K562 (cell line): ENCODE data around the gene TRPC4. TPM values are rescaled to one million over a fixed set of nuclear protein-coding genes. Genes with fewer than 3 reads are reported as not detected.

Experiments used
- ATAC-seq: fragments of 200-7000 bp; cut with Tn5 transposase; 3 replicates; pipeline ENCODE4 v1.9.1; 2020; ENCODE audit warnings: moderate library complexity
- BruUV-seq: library from RNA; stranded (reverse); fragments of 400-500 nt; replicated peaks from 2 replicates; lab custom pipeline; 2021; lab: Mats Ljungman, UMichigan
- CTCF ChIA-PET: fragments of 300-600 bp; formaldehyde crosslinking; extraction: SDS; loops from one replicate; lab custom pipeline; 2021; ENCODE audit warnings: low intra/inter-chr PET ratio; lab: Yijun Ruan, JAX
- POLR2A ChIA-PET: fragments of 300-600, 350-650 bp; sonication (Branson Sonifier 250); formaldehyde crosslinking; extraction: SDS; loops from one replicate; lab custom pipeline; 2021; ENCODE audit warnings: antibody characterized with exemption, inconsistent platforms; lab: Yijun Ruan, JAX
- DNase-seq, 4 experiments: peaks; one replicate each; pipeline versions ENCODE4 v3.0.0 to v3.0.0-alpha.2; 2011 to 2018; ENCODE audit warnings: low spot score in 3 of 4, mixed read lengths in 3 of 4; ENCODE audit errors: extremely low read depth in 1 of 4
- FAIRE-seq: peaks from 2 replicates; lab custom pipeline; 2011; peaks lifted over from hg19 to GRCh38; lab: Jason Lieb, UNC
- H2AFZ ChIP-seq: 2 replicates; pipeline ENCODE4 v1.6.0; 2011; ENCODE audit warnings: low read depth, low read length, control low read depth, inconsistent platforms
- H3K27ac ChIP-seq: fragments of 200-600 bp; 3 replicates; pipeline ENCODE4 v1.8.0; 2011; ENCODE audit warnings: low read depth, mild to moderate bottlenecking, control low read depth, inconsistent platforms, low read length, moderate library complexity, mixed read lengths; ENCODE audit errors: extremely low read depth
- H3K27me3 ChIP-seq, 2 experiments: fragments of 300-600 bp in 1 of 2; 2 replicates in 1 of 2; 3 replicates in 1 of 2; pipeline versions ENCODE4 v1.6.0 to v1.8.0; 2011; ENCODE audit warnings: inconsistent platforms in 2 of 2, low read length in 2 of 2, mild to moderate bottlenecking in 1 of 2, mixed read lengths in 1 of 2, moderate library complexity in 1 of 2; ENCODE audit not compliant: control insufficient read depth in 2 of 2, insufficient read depth in 2 of 2
- H3K36me3 ChIP-seq: fragments of 300-600 bp; 3 replicates; pipeline ENCODE4 v1.8.0; 2011; ENCODE audit warnings: mild to moderate bottlenecking, low read length, inconsistent platforms; ENCODE audit not compliant: control insufficient read depth, insufficient read depth
- H3K4me1 ChIP-seq, 2 experiments: fragments of 200-600 bp in 1 of 2; replicated peaks in 1 of 2; 2 replicates in 1 of 2; 3 replicates in 1 of 2; pipeline versions ENCODE4 v1.5.1 to v1.8.0; 2011; ENCODE audit warnings: inconsistent platforms in 2 of 2, low read length in 2 of 2, mild to moderate bottlenecking in 1 of 2, mixed read lengths in 1 of 2, moderate library complexity in 1 of 2; ENCODE audit not compliant: control insufficient read depth in 2 of 2, insufficient read depth in 2 of 2
- H3K4me2 ChIP-seq: 2 replicates; pipeline ENCODE4 v1.6.1; 2011; ENCODE audit warnings: low read length, control low read depth, inconsistent platforms, mixed read lengths; ENCODE audit not compliant: insufficient read depth
- H3K4me3 ChIP-seq: fragments of 200-600 bp; sonication (generic), shearing (Covaris generic); 2 replicates; pipeline ENCODE4 v1.5.1; 2016; ENCODE audit warnings: control low read depth, inconsistent platforms
- H3K79me2 ChIP-seq: fragments of 200-600 bp; 3 replicates; pipeline ENCODE4 v1.8.0; 2011; ENCODE audit warnings: low read length, inconsistent platforms; ENCODE audit not compliant: control insufficient read depth, insufficient read depth
- H3K9ac ChIP-seq, 2 experiments: 2 replicates each; pipeline versions ENCODE4 v1.6.0 to v1.6.1; 2011; ENCODE audit warnings: low read depth in 2 of 2, low read length in 2 of 2, control low read depth in 1 of 2, inconsistent platforms in 1 of 2, mild to moderate bottlenecking in 1 of 2, mixed read lengths in 1 of 2; ENCODE audit not compliant: insufficient read depth in 1 of 2
- H3K9me1 ChIP-seq: one replicate; pipeline ENCODE4 v1.6.0; 2011; ENCODE audit warnings: inconsistent platforms, mild to moderate bottlenecking, low read length, moderate library complexity; ENCODE audit not compliant: control insufficient read depth, insufficient read depth
- H3K9me3 ChIP-seq: replicated peaks from 2 replicates; pipeline ENCODE4 v1.5.1; 2011; ENCODE audit warnings: low read depth, low read length, inconsistent platforms; ENCODE audit not compliant: control insufficient read depth, insufficient read depth
- H4K20me1 ChIP-seq: replicated peaks from 2 replicates; pipeline ENCODE4 v1.6.1; 2011; ENCODE audit warnings: low read length, inconsistent platforms, mixed read lengths; ENCODE audit not compliant: control insufficient read depth, insufficient read depth
- BRF1 ChIP-seq: IDR thresholded peaks from 3 replicates; pipeline ENCODE4 v1.6.1; 2011; ENCODE audit warnings: borderline replicate concordance, mild to moderate bottlenecking; ENCODE audit not compliant: insufficient read length; ENCODE audit errors: extremely low read depth
- ETV5 ChIP-seq: sonication (generic); formaldehyde crosslinking; IDR thresholded peaks from 2 replicates; pipeline ENCODE4 v1.4.0; 2020; ENCODE audit warnings: low read depth, mild to moderate bottlenecking, missing genetic modification reagents
- MYNN ChIP-seq, 2 experiments: sonication (generic); formaldehyde crosslinking in 1 of 2; IDR thresholded peaks; 2 replicates each; pipeline versions ENCODE4 v1.5.0 to v1.6.1; 2016 to 2020; ENCODE audit warnings: antibody characterized with exemption in 1 of 2, missing genetic modification reagents in 1 of 2
- POLR3A ChIP-seq: IDR thresholded peaks from 2 replicates; pipeline ENCODE4 v1.6.1; 2011; ENCODE audit warnings: borderline replicate concordance, mild to moderate bottlenecking, moderate library complexity; ENCODE audit not compliant: insufficient read length, insufficient read depth; ENCODE audit errors: extremely low read depth
- RBFOX2 ChIP-seq: fragments of 200-400 bp; formaldehyde crosslinking; IDR thresholded peaks from 2 replicates; pipeline ENCODE4 v1.6.1; 2017; ENCODE audit warnings: low read depth, mild to moderate bottlenecking, low read length, moderate library complexity
- WGBS: fragments of 100-300 bp; shearing (Covaris generic); methylation state at CpG from one replicate; pipeline ENCODE4 v1.1.6; 2016; ENCODE audit warnings: low coverage, mixed read lengths; ENCODE audit not compliant: insufficient coverage; ENCODE audit errors: missing lambda C conversion rate; 5-methylcytosine and 5-hydroxymethylcytosine counted together
- in situ Hi-C: fragments of 300-500 bp; cut with MboI; formaldehyde crosslinking; loops from 4 replicates; pipeline ENCODE4 v1.15.0; 2018; ENCODE audit warnings: inconsistent platforms, mixed read lengths
- intact Hi-C: fragments of 100-400 bp; cut with micrococcal nuclease; formaldehyde crosslinking; loops from 2 replicates; pipeline ENCODE4 v1.14.2; 2022
- polyA plus RNA-seq, 8 experiments: library from polyadenylated mRNA; depleted of rRNA in 4 of 8; stranded (reverse) in 5 of 8; unstranded in 3 of 8; fragments of >200 nt; fragmentation: Nextera tagmentation in 2 of 8; fragmentation: Illumina TruSeq in 1 of 8; extraction: Ambion mirVana in 2 of 8; extraction: Trizol in 1 of 8; gene quantifications; 2 replicates each; pipeline versions ENCODE4 v1.2.1 to v1.2.3, GENCODE V29; 2011 to 2014; ENCODE audit warnings: inconsistent platforms in 1 of 8, missing spikeins in 1 of 8
- total RNA-seq, 7 experiments: library from RNA; depleted of rRNA in 6 of 7; stranded (reverse); fragments of >200 nt in 6 of 7; fragmentation: Illumina TruSeq in 2 of 7; extraction: Trizol in 2 of 7; gene quantifications; 2 replicates each; pipeline versions ENCODE4 v1.2.1 to v1.2.3, GENCODE V29; 2011 to 2021; ENCODE audit warnings: low replicate concordance in 1 of 7
- TF ChIP-seq, protein P1 (sequence below): sonication (generic); formaldehyde crosslinking; IDR thresholded peaks from 2 replicates; pipeline ENCODE4 v1.8.1; 2023; ENCODE audit warnings: mild to moderate bottlenecking, missing genetic modification reagents
- TF ChIP-seq, protein P2 (sequence below): fragments of 450-650 bp; IDR thresholded peaks from 2 replicates; pipeline ENCODE4 v1.6.1; 2018; ENCODE audit not compliant: partially characterized antibody

The TRPC4 gene
- total and polyA plus RNA-seq, 9 of the 15 experiments (the other 6 are each of a cell fraction or from before 2014, with no cell fraction given): 0.03 to 0.04 TPM; not detected in 7

- DNase-seq: no peak
- Histone ChIP-seq H3K9me3 (no peaks in the 10 kb centered on the region), H3K27ac (no peak overlapping the region), H3K27me3 (no peaks in the 10 kb centered on the region), H3K9ac (no peak overlapping the region), H3K4me2 (no peak overlapping the region), H4K20me1 (no peaks in the 10 kb centered on the region), H2AFZ (no peak overlapping the region), H3K36me3 (no peaks in the 10 kb centered on the region), H3K4me3 (no peak overlapping the region), H3K4me1 (no peaks in the 10 kb centered on the region), H3K9me1 (no peaks in the 10 kb centered on the region), H3K79me2 (no peaks in the 10 kb centered on the region)
- BruUV-seq: no TSS peak
- ChIA-PET CTCF (no interaction called here), POLR2A (no interaction called here)
- in situ Hi-C loops (no loop called here), intact Hi-C loops (no loop called here)
- TF ChIP-seq MYNN (IDR thresholded peaks at IDR 0.05) (no peak), MYNN (CRISPR knock-in tag; IDR thresholded peaks at IDR 0.05) (no peak), RBFOX2 (no peak)
- TF ChIP-seq, protein P1, sequence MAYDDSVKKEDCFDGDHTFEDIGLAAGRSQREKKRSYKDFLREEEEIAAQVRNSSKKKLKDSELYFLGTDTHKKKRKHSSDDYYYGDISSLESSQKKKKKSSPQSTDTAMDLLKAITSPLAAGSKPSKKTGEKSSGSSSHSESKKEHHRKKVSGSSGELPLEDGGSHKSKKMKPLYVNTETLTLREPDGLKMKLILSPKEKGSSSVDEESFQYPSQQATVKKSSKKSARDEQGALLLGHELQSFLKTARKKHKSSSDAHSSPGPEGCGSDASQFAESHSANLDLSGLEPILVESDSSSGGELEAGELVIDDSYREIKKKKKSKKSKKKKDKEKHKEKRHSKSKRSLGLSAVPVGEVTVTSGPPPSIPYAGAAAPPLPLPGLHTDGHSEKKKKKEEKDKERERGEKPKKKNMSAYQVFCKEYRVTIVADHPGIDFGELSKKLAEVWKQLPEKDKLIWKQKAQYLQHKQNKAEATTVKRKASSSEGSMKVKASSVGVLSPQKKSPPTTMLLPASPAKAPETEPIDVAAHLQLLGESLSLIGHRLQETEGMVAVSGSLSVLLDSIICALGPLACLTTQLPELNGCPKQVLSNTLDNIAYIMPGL (CRISPR knock-in tag): no peak
- WGBS: 0% methylated on average over 1 of the region's 1 CpG
- no peak for ATAC-seq
- FAIRE-seq: no peak
These were observed 211.6 kb downstream of the TRPC4 start for GRCh38 chr13:37657956-37658355.

- no peak overlapping the region for H3K27ac ChIP-seq
- in situ Hi-C loops: no loop called here
- H3K4me3 ChIP-seq: no peak overlapping the region
- no peak overlapping the region for H2AFZ ChIP-seq
- no peak overlapping the region for H3K4me2 ChIP-seq
- H3K9me1 ChIP-seq: no peaks in the 10 kb centered on the region
- intact Hi-C loops: no loop called here
- no peaks in the 10 kb centered on the region for H3K79me2 ChIP-seq
- DNase-seq (no peak), FAIRE-seq (no peak), ATAC-seq (no peak)
- H3K9ac ChIP-seq: no peak overlapping the region
- POLR2A ChIA-PET: no interaction called here
- no peaks in the 10 kb centered on the region for H3K4me1 ChIP-seq
- H3K9me3 ChIP-seq: no peaks in the 10 kb centered on the region
- CTCF ChIA-PET: no interaction called here
- no peaks in the 10 kb centered on the region for H3K36me3 ChIP-seq
- TF ChIP-seq, protein P2, sequence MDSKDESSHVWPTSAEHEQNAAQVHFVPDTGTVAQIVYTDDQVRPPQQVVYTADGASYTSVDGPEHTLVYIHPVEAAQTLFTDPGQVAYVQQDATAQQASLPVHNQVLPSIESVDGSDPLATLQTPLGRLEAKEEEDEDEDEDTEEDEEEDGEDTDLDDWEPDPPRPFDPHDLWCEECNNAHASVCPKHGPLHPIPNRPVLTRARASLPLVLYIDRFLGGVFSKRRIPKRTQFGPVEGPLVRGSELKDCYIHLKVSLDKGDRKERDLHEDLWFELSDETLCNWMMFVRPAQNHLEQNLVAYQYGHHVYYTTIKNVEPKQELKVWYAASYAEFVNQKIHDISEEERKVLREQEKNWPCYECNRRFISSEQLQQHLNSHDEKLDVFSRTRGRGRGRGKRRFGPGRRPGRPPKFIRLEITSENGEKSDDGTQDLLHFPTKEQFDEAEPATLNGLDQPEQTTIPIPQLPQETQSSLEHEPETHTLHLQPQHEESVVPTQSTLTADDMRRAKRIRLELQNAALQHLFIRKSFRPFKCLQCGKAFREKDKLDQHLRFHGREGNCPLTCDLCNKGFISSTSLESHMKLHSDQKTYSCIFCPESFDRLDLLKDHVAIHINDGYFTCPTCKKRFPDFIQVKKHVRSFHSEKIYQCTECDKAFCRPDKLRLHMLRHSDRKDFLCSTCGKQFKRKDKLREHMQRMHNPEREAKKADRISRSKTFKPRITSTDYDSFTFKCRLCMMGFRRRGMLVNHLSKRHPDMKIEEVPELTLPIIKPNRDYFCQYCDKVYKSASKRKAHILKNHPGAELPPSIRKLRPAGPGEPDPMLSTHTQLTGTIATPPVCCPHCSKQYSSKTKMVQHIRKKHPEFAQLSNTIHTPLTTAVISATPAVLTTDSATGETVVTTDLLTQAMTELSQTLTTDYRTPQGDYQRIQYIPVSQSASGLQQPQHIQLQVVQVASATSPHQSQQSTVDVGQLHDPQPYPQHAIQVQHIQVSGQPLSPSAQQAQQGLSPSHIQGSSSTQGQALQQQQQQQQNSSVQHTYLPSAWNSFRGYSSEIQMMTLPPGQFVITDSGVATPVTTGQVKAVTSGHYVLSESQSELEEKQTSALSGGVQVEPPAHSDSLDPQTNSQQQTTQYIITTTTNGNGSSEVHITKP: no peak
- TF ChIP-seq BRF1: no peak
- TF ChIP-seq ETV5 (CRISPR knock-in tag): no peak
- no peak for TF ChIP-seq POLR3A
- H3K27me3 ChIP-seq: no peaks in the 10 kb centered on the region
- no peaks in the 10 kb centered on the region for H4K20me1 ChIP-seq
- 0% methylated on average over 1 of the region's 2 CpGs for WGBS
- no TSS peak for BruUV-seq
These were observed 212.4 kb downstream of the TRPC4 start for GRCh38 chr13:37657134-37657533.
